HPDE6-E6E7 (cell line): ENCODE data around the gene IFI6.
"Not testable (repeated sequence)": the region's sequence is repeated elsewhere in the genome, so short reads cannot be mapped to it uniquely, and the experiment has no call there.

Experiments used
- DNase-seq: peaks from one replicate; pipeline ENCODE4 v3.0.0; 2011; ENCODE audit warnings: missing footprints; ENCODE audit errors: extremely low spot score

The IFI6 gene, protein sequence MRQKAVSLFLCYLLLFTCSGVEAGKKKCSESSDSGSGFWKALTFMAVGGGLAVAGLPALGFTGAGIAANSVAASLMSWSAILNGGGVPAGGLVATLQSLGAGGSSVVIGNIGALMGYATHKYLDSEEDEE

DNA sequence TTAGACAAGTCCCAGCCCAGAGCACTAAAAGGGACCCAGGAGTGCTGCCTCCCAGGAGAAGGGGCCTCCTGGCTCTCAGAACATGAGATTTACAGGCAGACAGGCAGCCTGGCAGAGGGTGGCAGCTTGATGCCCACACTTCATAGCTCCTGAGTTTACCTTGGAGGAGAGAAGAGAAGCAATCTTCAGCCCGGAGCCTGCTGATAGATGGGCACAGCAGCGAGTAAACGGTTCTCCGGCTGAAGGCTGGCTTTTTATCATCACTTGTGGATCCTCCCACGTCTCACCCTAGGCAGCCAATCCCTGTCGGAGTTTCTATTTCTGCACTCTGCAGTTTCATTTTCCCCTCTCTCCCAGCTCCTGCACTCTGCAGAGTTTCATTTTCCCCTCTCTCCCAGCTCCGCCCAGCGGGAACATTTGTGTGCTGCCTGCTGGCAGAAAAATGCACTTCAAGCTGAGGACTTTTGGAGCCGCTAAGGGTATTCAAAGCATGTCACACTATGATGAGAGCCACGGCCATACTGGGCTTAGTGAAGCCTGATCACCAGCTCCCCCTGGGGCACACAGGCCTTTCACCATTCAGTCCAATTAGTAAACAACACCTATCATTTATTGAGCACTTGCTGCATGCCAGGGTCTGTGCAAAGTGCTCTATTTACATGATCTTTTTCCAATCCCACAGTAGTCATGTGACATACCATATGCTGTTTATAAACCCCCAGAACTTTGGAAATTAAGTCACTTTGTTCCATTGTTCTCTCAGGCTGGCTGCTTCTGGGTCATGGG is at the start of gene IFI6:
IFI6 (minus strand) TSS at position 229 of the 786 bp plus-strand sequence. CDS start 2,878 bp downstream, outside the sequence.
- DNase-seq: peak; percentile 99

DNA sequence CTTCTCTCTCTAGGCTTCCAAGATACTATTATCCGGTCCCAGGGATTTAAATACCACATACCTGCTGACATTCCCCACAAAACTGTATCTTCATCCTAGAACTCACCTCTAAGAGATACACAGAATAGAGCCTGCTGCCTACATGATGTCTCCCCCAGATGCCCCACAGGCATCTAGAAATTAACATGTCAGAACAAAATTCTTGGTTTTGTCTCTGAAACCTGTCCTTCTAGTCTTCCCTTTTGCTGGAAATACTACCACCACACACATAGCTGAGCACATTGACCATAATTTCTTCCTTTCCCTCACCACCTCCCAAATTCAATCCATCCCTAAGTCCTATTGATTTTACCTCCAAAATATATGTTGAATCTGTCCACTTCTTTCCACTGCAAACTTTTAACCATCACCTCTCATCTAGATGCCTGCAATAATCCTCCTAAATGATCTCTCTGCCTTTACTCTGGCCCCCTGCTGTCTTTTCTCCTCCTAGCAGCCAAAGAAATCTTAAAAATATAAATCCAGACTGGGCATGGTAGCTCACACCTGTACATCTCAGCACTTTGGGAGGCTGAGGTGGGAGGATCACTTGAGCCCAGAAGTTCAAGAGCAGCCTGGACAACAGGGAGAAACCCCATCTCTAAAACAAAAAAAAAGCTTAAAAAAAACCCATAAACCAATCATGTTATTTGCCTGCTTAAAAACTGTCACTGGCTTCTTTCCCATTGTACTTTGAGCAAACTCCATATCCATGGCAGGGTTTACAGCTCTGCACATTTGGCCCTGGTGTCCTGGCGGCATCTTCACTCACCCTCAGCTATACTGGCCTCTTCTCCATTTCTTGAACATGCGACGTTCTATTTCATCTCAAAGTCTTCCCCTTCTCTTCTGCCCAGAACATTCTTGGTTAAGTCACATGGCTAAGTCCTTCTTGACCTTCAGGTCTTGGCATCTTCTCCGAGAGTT is 47.6 kb upstream of the IFI6 start:
- peak; percentile 10 for DNase-seq

DNA sequence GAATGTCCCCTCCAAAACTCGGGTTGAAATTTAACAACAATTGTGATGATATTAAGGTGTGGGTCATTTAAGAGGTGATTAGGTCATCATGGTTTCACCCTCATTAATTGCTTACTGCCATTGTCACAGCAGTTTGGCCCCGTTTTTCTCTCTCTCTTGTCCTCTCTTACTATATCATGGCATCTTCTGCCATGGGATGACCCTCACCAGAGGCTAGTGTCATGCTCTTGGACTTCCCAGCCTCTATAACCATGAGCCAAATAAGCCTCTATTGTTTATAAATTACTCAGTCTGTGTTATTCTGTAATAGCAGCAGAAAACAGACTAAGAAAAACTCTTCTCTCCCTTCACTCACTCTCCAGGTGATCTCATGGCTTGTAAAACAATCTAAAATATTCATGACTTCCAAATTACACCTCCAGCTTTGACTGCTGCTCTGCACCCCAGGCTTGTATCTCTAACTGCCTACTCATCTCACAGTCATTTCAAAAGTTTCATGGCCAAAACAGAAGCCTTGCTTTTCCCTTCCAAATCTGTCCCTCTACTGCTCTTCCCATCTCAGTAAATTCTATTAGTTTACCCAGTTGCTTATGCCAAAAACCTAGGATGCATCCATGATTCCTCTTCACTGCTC is 44.4 kb upstream of the IFI6 start:
- no peak for DNase-seq

DNA sequence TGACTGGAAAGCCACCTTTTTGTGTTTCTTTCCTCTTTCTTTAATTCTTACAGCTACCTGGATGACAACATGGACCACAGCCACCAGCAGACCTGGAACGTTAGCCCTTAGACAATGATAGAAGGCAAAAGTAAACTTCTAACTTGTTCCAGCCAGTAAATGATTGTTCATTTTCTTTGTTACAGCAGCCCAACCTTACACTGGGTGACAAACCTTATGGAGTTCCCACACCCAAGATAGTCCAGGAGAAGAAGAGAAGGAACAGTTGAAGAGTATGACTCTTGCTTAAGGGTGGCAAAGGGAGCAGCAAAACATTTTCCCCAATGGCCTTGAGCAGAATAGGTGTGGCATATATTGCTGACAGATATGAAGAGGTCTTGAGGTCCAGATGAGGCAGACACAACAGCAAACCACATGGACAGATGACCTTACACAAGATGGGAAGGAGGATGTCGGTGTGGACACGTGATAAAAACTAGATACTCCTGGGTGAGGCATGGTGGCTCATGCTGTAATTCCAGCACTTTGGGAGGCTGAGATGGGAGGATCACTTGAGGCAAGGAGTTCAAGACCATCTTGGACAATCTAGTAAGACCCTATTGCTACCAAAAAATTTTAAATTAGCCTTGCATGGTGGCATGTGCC is 42.0 kb upstream of the IFI6 start:
- DNase-seq: no peak

DNA sequence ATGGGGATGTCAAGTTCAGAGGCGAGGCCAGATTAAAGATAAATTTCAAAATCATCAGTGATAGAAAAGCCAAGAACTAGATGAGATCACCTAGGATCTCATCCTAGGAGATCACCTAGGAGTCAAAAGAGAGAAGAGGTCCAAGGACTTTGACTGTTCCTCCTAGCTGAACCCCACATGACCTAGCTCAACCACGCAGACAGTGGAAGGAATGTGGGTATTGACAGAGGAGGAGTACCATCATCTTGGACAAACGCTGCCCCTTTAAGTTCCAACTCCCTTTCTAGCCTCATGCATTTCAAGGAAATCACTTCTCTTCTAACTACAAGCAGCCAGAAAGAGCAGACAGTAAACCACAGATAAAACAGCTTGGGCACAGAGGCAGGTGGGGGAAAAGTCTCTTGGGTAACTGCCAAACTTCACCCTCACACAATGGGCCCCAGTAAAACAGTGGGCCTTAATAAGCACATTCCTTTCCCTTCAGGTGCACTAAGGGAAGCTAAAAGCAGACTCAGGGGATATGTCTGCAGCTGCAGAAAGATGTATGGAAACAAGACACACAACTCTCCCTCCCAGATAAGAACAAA is 41.2 kb upstream of the IFI6 start:
- DNase-seq: no peak

DNA sequence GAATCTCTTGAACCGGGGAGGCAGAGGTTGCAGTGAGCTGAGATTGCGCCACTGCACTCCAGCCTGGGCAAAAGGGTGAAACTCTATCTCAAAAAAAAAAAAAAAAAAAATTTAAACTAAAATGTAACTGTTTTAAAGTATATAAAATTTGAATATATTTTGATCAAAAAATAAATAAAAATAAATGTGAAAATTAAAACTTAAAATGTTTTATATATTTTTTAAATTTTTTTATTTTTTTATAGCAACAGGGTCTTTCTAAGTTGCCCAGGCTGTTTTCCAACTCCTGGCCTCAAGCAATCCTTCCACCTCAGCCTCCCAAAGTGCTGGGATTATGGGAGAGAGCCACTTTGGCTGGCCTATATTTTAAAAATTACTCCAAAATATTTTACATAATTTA is 38.6 kb upstream of the IFI6 start:
- DNase-seq: no peak

DNA sequence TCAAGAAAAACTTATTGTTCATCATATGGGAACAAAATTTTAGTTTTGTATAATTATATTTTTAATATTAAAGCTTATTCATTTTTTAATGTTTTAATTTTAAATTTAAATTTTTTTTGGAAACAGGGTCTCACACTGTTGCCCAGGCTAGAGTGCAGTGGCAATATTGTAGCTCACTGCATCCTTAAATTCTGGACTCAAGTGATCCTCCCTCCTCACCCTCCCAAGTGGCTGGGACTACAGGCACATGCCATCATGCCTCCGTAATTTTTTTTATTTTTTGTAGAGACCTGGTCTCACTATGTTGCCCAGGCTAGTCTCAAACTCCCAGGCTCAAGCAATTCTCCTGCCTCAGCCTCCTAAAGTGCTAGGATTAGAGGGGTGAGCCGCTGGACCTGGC is 33.6 kb upstream of the IFI6 start:
- DNase-seq: no peak

DNA sequence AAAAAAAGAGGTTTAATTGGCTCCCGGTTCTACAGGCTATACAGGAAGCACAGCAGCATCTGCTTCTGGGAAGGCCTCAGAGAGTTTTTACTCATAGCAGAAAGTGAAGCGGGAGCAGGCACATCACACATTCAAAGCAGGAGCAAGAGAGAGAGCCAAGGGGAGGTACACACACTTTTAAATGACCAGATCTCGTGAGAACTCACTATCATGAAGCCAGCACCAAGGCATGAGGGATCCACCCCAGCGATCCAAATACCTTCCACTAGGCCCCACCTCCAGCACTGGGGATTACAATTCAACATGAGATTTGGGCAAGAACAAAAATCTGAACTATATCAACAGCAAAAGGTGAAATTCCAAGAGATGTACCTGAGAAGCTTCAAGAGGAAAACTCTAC is 33.0 kb upstream of the IFI6 start:
- DNase-seq: no peak

DNA sequence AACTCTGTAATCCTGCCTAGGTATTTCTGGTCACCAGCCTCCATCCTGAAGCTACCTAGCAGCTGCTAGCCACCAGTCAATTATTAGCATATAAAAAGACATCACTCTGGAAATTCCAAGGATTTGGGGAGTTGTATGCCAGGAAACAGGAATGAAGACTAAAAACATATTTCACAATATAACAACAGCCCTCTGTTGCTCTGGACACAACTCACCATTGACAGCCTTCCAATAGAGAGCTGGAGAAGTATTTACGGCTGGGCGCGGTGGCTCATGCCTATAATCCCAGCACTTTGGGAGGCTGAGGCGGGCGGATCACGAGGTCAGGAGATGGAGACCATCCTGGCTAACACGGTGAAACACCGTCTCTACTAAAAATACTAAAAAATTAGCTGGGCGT is 24.8 kb upstream of the IFI6 start:
- DNase-seq: not testable (repeated sequence)

DNA sequence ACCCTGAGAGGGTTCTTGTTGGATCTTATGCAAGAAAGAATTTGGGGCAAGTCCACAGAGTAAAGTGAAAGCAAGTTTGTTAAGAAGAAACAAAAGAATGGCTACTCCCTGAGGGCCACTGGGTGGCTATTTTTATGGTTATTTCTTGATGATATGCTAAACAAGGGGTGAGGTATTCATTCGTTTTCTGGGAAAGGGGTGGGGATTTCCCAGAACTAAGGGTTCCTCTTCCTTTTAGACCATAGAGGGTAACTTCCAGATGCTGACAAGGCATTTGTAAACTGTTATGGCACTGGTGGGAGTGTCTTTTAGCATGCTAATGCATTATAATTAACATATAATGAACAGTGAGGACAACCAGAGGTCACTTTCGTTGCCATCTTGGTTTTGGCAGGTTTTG is 18.2 kb upstream of the IFI6 start:
- no peak for DNase-seq

DNA sequence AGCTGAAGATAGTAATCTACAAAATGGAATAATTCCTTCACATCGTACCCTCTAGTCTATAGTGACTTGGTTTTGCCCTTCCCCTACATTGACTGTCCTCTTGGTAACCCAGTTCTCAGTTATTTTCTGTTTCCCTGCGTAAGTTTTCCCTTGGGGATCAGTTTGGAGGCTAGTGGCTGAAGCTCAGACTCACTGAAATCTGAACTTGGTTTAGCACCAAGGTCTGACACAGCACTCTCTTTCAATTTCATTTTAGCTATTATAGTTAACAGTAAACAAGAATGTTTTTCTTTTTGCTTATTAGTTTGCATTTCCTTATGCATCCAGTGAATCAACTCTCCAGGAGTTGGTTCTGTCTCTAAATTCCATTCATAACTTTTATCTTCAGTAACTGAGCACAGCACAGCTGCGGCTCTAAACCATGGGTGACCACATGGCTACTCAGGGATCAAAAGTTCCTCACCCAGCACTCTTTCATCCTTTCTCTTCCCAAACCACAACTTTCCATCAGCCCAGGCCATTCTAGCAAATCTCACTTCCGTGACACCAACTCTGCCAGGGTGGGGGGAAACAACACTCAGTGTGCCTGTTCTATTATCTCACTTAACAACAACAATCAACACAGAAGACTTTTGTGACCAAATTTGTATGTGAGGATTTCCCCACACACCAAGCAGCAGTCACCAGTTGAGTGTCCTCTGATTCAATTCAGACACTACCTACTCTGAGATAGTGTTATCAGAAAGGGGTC is 17.6 kb upstream of the IFI6 start:
- DNase-seq: no peak

DNA sequence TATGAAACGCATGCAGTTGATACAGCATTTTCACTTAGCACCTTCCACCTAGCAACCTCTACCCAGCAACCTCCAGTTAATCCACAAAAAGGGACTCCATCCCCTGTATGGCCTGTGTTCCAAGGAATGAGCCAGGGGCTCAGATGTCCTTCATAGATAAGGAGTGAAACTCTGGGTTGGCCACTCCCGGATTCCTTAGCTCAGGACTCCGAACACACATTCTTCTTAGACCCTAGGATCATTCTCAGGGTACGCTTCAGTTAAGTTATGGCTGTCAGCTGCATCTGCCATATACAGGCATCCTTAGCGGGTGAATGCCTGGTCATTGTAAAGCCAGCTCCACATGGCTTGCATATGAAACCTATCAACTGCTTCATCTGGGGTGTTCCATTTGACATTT is 15.9 kb upstream of the IFI6 start:
- DNase-seq: no peak

DNA sequence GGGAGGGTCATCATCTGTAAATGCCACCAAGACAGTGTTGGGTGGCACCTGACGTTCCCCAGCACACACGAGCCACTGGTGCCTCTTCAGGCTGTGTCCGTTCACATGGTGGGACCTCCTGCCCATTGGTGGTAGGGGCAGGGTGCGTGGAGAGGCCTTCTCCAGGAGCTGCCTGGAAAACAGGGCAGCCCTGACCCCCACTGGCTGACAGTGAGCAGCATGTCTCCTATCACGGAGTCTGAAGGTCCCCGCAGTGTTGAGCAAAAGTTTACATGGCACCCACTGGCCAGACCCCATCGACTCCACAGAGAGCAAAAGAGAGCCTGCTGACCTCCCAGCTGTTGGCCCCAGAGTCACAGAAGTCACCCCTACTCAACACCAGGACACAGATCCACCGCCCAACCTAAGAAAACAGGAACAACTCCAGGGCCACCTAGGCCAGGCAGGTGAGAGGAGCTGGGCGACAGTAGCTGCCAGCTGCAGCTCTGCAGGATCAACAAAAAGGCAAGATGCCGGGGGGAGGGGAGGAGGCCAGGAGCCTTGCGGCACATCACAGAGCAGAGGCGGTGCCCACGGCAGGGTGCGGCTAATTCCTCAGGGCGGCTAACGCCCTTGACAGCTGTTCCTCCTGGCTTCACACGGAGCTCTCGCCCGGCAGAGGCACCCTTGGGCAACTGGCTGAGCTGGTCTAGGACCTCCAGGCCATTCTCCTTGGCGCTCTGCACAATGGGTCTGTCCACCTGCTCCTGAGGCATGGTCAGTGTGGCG is 14.4 kb upstream of the IFI6 start:
- DNase-seq: no peak

DNA sequence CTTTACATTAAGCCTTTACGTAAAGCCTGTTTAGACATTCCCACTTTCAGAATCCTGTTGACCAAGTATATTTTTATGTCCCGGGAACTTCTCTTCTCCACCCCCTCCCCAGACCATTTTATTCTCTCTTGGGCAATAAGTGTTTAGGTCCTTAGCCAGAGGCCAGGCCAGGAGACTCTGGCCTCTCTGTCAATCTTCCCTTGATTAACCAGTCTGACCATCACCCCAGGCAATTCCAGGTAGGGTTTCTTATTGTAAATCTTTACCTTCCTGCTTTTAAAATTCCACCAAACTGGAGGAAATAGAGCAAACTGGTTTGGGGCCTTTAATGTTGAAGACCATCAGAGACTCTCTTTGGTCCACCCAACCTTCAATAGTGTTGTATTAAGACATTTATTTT is 12.2 kb upstream of the IFI6 start:
- DNase-seq: no peak

DNA sequence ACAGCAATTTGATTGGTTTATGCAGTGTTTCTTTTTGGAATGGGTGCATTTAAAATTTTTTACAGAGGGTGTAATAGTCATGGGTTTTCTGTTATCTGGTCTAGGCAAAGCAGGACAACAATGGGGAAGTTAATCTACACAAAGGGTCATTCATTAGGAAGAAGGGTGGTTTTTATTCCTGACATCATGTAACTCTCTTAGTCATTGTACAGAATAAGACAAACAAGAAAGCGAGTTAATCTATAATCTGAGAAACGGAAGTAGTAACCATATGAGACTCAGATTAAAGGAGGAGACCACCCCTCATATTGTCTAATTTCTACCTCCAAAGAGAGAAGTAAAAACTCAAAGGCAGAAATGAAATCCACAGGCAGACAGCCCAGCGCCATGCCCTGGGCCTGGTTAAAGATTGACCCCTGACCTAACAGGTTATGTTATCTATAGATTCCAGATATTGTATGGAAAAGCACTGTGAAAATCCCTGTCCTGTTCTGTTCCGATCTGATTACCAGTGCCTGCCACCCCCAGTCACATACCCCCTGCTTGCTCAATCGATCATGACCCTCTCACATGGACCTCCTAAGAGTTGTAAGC is 10.5 kb upstream of the IFI6 start:
- DNase-seq: no peak

DNA sequence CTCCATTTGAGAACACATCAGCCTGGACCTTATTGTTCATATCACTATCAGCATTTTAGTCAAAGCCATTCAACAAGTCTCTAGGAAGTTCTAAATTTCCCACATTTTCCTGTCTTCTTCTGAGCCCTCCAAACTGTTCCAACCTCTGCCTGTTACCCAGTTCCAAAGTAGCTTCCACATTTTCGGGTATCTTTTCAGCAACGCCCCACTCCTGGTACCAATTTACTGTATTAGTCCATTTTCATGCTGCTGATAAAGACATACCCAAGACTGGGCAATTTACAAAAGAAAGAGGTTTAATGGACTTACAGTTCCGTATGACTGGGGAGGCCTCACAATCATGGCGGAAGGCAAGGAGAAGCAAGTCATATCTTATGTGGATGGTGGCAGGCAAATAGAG is 9.6 kb upstream of the IFI6 start:
- not testable (repeated sequence) for DNase-seq

DNA sequence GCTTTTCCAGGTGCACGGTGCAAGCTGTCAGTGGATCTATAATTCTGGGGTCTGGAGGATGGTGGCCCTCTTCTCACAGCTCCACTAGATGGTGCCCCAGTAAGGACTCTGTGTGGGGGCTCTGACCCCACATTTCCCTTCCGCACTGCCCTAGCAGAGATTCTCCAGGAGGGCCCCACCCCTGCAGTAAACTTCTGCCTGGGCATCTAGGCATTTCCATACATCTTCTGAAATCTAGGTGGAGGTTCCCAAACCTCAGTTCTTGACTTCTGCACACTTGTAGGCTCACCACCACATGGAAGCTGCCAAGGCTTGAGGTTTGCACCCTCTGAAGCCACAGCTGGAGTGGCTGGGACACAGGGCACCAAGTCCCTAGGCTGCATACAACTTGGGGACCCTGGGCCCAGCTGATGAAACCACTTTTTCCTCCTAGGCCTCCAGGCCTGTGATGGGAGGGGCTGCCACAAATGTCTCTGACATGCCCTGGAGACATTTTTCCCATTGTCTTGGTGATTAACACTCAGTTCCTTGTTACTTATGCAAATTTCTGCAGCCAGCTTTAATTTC is 8.3 kb upstream of the IFI6 start:
- not testable (repeated sequence) for DNase-seq

DNA sequence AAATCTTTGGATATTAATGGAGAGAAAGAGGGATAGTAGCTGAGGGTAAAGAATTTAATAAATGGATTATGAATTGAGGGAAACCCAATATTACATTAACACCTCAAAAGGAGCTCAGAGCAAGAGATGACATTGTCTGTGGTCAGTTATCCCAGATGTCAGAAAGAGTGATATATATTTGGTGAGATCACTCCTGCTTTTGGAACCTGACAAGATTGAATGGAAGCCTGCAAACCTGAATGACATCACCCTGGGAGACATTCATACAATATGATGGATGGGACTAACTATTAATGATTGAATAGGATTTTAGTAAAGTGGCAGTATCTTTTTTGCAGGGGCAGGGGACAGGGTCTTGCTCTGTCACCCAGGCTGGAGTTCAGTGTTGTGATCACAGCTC is 6.8 kb upstream of the IFI6 start:
- DNase-seq: no peak

DNA sequence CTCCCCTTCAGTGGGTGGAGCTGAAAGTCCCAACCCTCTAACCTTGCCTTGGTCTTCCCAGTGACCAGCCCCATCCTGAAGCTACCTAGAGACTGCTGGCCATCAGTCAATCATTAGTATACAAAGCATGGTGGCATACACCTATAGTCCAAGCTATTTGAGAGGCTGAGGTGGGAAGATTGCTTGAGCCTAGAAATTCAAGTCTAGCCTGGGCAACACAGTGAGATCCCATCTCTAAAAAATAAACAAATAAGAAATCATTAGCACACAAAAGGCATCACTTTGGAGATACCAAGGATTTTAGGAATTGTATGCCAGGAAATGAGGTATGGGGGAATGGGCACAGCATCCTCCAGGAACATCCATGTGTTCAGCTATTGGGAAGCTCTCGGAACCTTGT is 4.4 kb upstream of the IFI6 start:
- DNase-seq: no peak
